OCI-LY7 (cell line): ENCODE results near the gene WDR37. TPM values are rescaled to one million over a fixed set of nuclear protein-coding genes. Genes with fewer than 3 reads are reported as not detected.

Experiments used
- BruUV-seq: library from RNA; stranded (reverse); fragments of 400-500 nt; replicated peaks from 2 replicates; lab custom pipeline; 2021; lab: Mats Ljungman, UMichigan
- CTCF ChIA-PET: fragments of 300-600 bp; sonication (Branson Sonifier 250); formaldehyde crosslinking; loops from one replicate; lab custom pipeline; 2022; ENCODE audit warnings: antibody characterized with exemption; ENCODE audit not compliant: unreplicated experiment; lab: Charles Lee
- POLR2A ChIA-PET: fragments of 300-600 bp; sonication (Branson Sonifier 250); formaldehyde crosslinking; loops from one replicate; lab custom pipeline; 2022; ENCODE audit warnings: antibody characterized with exemption; lab: Charles Lee
- DNase-seq: peaks from one replicate; pipeline ENCODE4 v3.0.0-alpha.2; 2015; ENCODE audit warnings: low spot score
- H2AFZ ChIP-seq: fragments of 200-600 bp; sonication (generic), shearing (Covaris generic); 2 replicates; pipeline ENCODE4 v1.6.1; 2014; ENCODE audit warnings: mild to moderate bottlenecking, antibody characterized with exemption, low read length, moderate library complexity
- H3K27ac ChIP-seq: fragments of 200-600 bp; sonication (generic); 2 replicates; pipeline ENCODE4 v1.5.1; 2014; ENCODE audit warnings: mixed run types, low read depth, mild to moderate bottlenecking, moderate library complexity, low read length, inconsistent platforms; ENCODE audit not compliant: poor library complexity, severe bottlenecking
- H3K36me3 ChIP-seq: fragments of 200-600 bp; sonication (generic); 2 replicates; pipeline ENCODE4 v1.6.1; 2014; ENCODE audit warnings: mild to moderate bottlenecking, antibody characterized with exemption, low read length, moderate library complexity, mixed read lengths; ENCODE audit not compliant: insufficient read depth
- H3K4me1 ChIP-seq: fragments of 200-600 bp; sonication (generic); 2 replicates; pipeline ENCODE4 v1.5.1; 2014; ENCODE audit warnings: mild to moderate bottlenecking, low read length; ENCODE audit not compliant: insufficient read depth, poor library complexity, severe bottlenecking
- H3K4me2 ChIP-seq: fragments of 200-600 bp; sonication (generic); 2 replicates; pipeline ENCODE4 v1.6.1; 2014; ENCODE audit warnings: mild to moderate bottlenecking, low read length
- H3K4me3 ChIP-seq: fragments of 200-600 bp; sonication (generic); 2 replicates; pipeline ENCODE4 v1.5.1; 2014; ENCODE audit warnings: mild to moderate bottlenecking, low read depth, low read length; ENCODE audit not compliant: poor library complexity, severe bottlenecking
- H3K79me2 ChIP-seq: fragments of 200-600 bp; sonication (generic); 2 replicates; pipeline ENCODE4 v1.6.1; 2016; ENCODE audit warnings: low read depth, mild to moderate bottlenecking, low read length, moderate library complexity, mixed read lengths; ENCODE audit not compliant: insufficient read depth
- H3K9me2 ChIP-seq: fragments of 200-600 bp; sonication (generic); 2 replicates; pipeline ENCODE4 v1.6.1; 2016; ENCODE audit warnings: mild to moderate bottlenecking, low read length, mixed read lengths; ENCODE audit not compliant: insufficient read depth
- H3K9me3 ChIP-seq: fragments of 200-600 bp; sonication (generic); 2 replicates; pipeline ENCODE4 v1.6.1; 2014; ENCODE audit warnings: mild to moderate bottlenecking, mixed run types, low read length, mixed read lengths
- H4K20me1 ChIP-seq: fragments of 200-600 bp; sonication (generic); 2 replicates; pipeline ENCODE4 v1.6.1; 2014; ENCODE audit warnings: mild to moderate bottlenecking, antibody characterized with exemption, low read length, moderate library complexity, mixed read lengths; ENCODE audit not compliant: insufficient read depth
- CTCF ChIP-seq: fragments of 200-600 bp; sonication (generic); conservative IDR thresholded peaks from 2 replicates; pipeline ENCODE4 v1.5.1; 2014; ENCODE audit warnings: mild to moderate bottlenecking, antibody characterized with exemption, low read length, moderate library complexity, mixed read lengths
- EZH2phosphoT487 ChIP-seq: fragments of 200-600 bp; sonication (generic); IDR thresholded peaks from 2 replicates; pipeline ENCODE4 v1.6.1; 2018; ENCODE audit warnings: low read depth, borderline replicate concordance, mild to moderate bottlenecking, mixed run types, antibody characterized with exemption, low read length, moderate library complexity, mixed read lengths
- intact Hi-C: fragments of 100-400 bp; cut with micrococcal nuclease; formaldehyde crosslinking; loops from one replicate; pipeline ENCODE4 v1.10.0; 2022; ENCODE audit not compliant: unreplicated experiment
- total RNA-seq, 2 experiments: library from RNA; depleted of rRNA in 1 of 2; stranded (reverse); fragments of >200 nt in 1 of 2; shearing (Covaris generic) in 1 of 2; gene quantifications; 2 replicates each; pipeline ENCODE4 v1.2.3, GENCODE V29; 2014 to 2022

Gene WDR37
- total RNA-seq, 2 experiments from 2014 or later: 9.7 to 18.9 TPM

GRCh38 chr10:1019362-1019761, 36.8 kb upstream of the WDR37 start:
- BruUV-seq: no TSS peak
- ChIA-PET POLR2A (interaction anchor here (0.6 to 1.0 kb wide), 2 partner anchors 114 to 506 kb away, joined by 3 to 4 read pairs; no protein-coding TSS in a partner anchor), CTCF (no interaction called here)
- H3K4me1 ChIP-seq: no peaks in the 10 kb centered on the region
- no peak for DNase-seq
- no peak overlapping the region for H2AFZ ChIP-seq
- no peaks in the 10 kb centered on the region for H3K9me2 ChIP-seq
- H3K4me3 ChIP-seq: no peak overlapping the region
- TF ChIP-seq CTCF: no peak
- TF ChIP-seq EZH2phosphoT487: no peak
- intact Hi-C loops: no loop called here
- no peaks in the 10 kb centered on the region for H3K79me2 ChIP-seq
- H4K20me1 ChIP-seq: no peaks in the 10 kb centered on the region
- H3K4me2 ChIP-seq: no peak overlapping the region
- H3K27ac ChIP-seq: no peak overlapping the region
- H3K9me3 ChIP-seq: no peaks in the 10 kb centered on the region
- H3K36me3 ChIP-seq: peaks cover 75% of the 10 kb centered on the region

GRCh38 chr10:1020460-1020859, 35.7 kb upstream of the WDR37 start:
- peaks cover 70% of the 10 kb centered on the region for H3K36me3 ChIP-seq
- no peaks in the 10 kb centered on the region for H4K20me1 ChIP-seq
- no peak for TF ChIP-seq EZH2phosphoT487
- no peak for TF ChIP-seq CTCF
- POLR2A ChIA-PET: interaction anchor here (0.6 kb wide), 1 partner anchor 39 kb away, joined by 3 read pairs; no protein-coding TSS in a partner anchor
- intact Hi-C loops: no loop called here
- no peaks in the 10 kb centered on the region for H3K9me2 ChIP-seq
- H3K27ac ChIP-seq: no peak overlapping the region
- no peaks in the 10 kb centered on the region for H3K9me3 ChIP-seq
- no peak overlapping the region for H2AFZ ChIP-seq
- H3K4me3 ChIP-seq: no peak overlapping the region
- no peak overlapping the region for H3K4me2 ChIP-seq
- no peaks in the 10 kb centered on the region for H3K4me1 ChIP-seq
- CTCF ChIA-PET: no interaction called here
- no TSS peak for BruUV-seq
- no peaks in the 10 kb centered on the region for H3K79me2 ChIP-seq
- no peak for DNase-seq

GRCh38 chr10:1020958-1021357, 35.2 kb upstream of the WDR37 start:
- H3K9me3 ChIP-seq: no peaks in the 10 kb centered on the region
- H3K4me2 ChIP-seq: no peak overlapping the region
- no peak for DNase-seq
- H3K36me3 ChIP-seq: peaks cover 70% of the 10 kb centered on the region
- ChIA-PET CTCF (no interaction called here), POLR2A (no interaction called here)
- TF ChIP-seq EZH2phosphoT487 (no peak), CTCF (no peak)
- no peak overlapping the region for H3K27ac ChIP-seq
- H3K4me3 ChIP-seq: no peak overlapping the region
- no peak overlapping the region for H2AFZ ChIP-seq
- no TSS peak for BruUV-seq
- H4K20me1 ChIP-seq: no peaks in the 10 kb centered on the region
- no peaks in the 10 kb centered on the region for H3K79me2 ChIP-seq
- no peaks in the 10 kb centered on the region for H3K4me1 ChIP-seq
- intact Hi-C loops: no loop called here
- no peaks in the 10 kb centered on the region for H3K9me2 ChIP-seq
